Activated naive CD8-positive, alpha-beta T cell treated with anti-CD3 and anti-CD28 coated beads, Interleukin-2, amount 10 ng/mL, durations not matched to agents 7 days and 5 days (primary cell): ENCODE results near the gene MAPRE3. TPM values are rescaled to one million over a fixed set of nuclear protein-coding genes. Genes with fewer than 3 reads are reported as not detected.

Experiments used
- ATAC-seq: fragments of 150-1000 bp; cut with Tn5 transposase; one replicate; pipeline ENCODE4 v1.10.0; 2021; ENCODE audit warnings: low read depth, moderate library complexity
- POLR2A ChIA-PET: fragments of 350-600 bp; sonication (Branson Sonifier 250); formaldehyde crosslinking; loops from one replicate; lab custom pipeline; 2021; ENCODE audit warnings: antibody characterized with exemption; lab: Charles Lee
- DNase-seq: peaks from one replicate; pipeline ENCODE4 v3.0.0; 2021
- H3K27ac Mint-ChIP-seq: one replicate; pipeline ENCODE4 v1.8.0; 2022; ENCODE audit warnings: mild to moderate bottlenecking, mixed read lengths
- H3K27me3 Mint-ChIP-seq: one replicate; pipeline ENCODE4 v1.8.0; 2022; ENCODE audit warnings: mild to moderate bottlenecking, moderate library complexity, mixed read lengths
- H3K36me3 Mint-ChIP-seq: one replicate; pipeline ENCODE4 v1.8.0; 2021; ENCODE audit warnings: mild to moderate bottlenecking, mixed read lengths
- H3K4me1 Mint-ChIP-seq: one replicate; pipeline ENCODE4 v1.8.0; 2021; ENCODE audit warnings: mixed read lengths
- H3K4me3 Mint-ChIP-seq: one replicate; pipeline ENCODE4 v1.8.0; 2022; ENCODE audit warnings: mild to moderate bottlenecking, moderate library complexity, mixed read lengths
- H3K9me3 Mint-ChIP-seq: one replicate; pipeline ENCODE4 v1.8.0; 2021; ENCODE audit warnings: mixed read lengths
- total RNA-seq, 2 experiments: library from RNA; stranded (reverse); gene quantifications; one replicate each; pipeline ENCODE4 v1.2.3, GENCODE V29; 2021

Gene MAPRE3
- total RNA-seq, 2 experiments from 2014 or later = 1.9 to 2.0 TPM

GRCh38 chr2:26980971-26981370 is 10.5 kb downstream of the MAPRE3 start:
- no peak for ATAC-seq
- Mint-ChIP-seq H3K36me3 (no peaks in the 10 kb centered on the region), H3K27ac (no peak overlapping the region), H3K4me3 (no peak overlapping the region), H3K27me3 (peaks cover 20% of the 10 kb centered on the region), H3K4me1 (peaks cover 2% of the 10 kb centered on the region), H3K9me3 (no peaks in the 10 kb centered on the region)
- POLR2A ChIA-PET = no interaction called here
- no peak for DNase-seq

- peaks cover 2% of the 10 kb centered on the region for H3K4me1 Mint-ChIP-seq
- H3K27ac Mint-ChIP-seq = no peak overlapping the region
- POLR2A ChIA-PET = no interaction called here
- no peaks in the 10 kb centered on the region for H3K36me3 Mint-ChIP-seq
- no peaks in the 10 kb centered on the region for H3K9me3 Mint-ChIP-seq
- peaks cover 20% of the 10 kb centered on the region for H3K27me3 Mint-ChIP-seq
- DNase-seq (no peak), ATAC-seq (peak; percentile 67)
- H3K4me3 Mint-ChIP-seq = no peak overlapping the region
Observed at GRCh38 chr2:26982102-26982742, 11.8 kb downstream of the MAPRE3 start.

- H3K27me3 Mint-ChIP-seq = peaks cover 16% of the 10 kb centered on the region
- POLR2A ChIA-PET = no interaction called here
- DNase-seq = no peak
- H3K4me1 Mint-ChIP-seq = peaks cover 2% of the 10 kb centered on the region
- H3K9me3 Mint-ChIP-seq = no peaks in the 10 kb centered on the region
- H3K27ac Mint-ChIP-seq = no peak overlapping the region
- H3K4me3 Mint-ChIP-seq = no peak overlapping the region
- no peak for ATAC-seq
- H3K36me3 Mint-ChIP-seq = no peaks in the 10 kb centered on the region
Observed at GRCh38 chr2:26983746-26984145, 13.3 kb downstream of the MAPRE3 start.

- peaks cover 2% of the 10 kb centered on the region for H3K4me1 Mint-ChIP-seq
- peaks cover 9% of the 10 kb centered on the region for H3K27me3 Mint-ChIP-seq
- ATAC-seq = no peak
- POLR2A ChIA-PET = interaction anchor here (0.6 kb wide), 1 partner anchor 714 kb away, joined by 3 read pairs; no protein-coding TSS in a partner anchor
- H3K4me3 Mint-ChIP-seq = no peak overlapping the region
- H3K36me3 Mint-ChIP-seq = no peaks in the 10 kb centered on the region
- H3K9me3 Mint-ChIP-seq = no peaks in the 10 kb centered on the region
- no peak for DNase-seq
- no peak overlapping the region for H3K27ac Mint-ChIP-seq
Observed at GRCh38 chr2:26985807-26986206, 15.4 kb downstream of the MAPRE3 start.

GRCh38 chr2:26986576-26986975 is 16.1 kb downstream of the MAPRE3 start:
- Mint-ChIP-seq H3K27me3 (peaks cover 9% of the 10 kb centered on the region), H3K36me3 (no peaks in the 10 kb centered on the region), H3K9me3 (no peaks in the 10 kb centered on the region), H3K4me1 (peaks cover 4% of the 10 kb centered on the region), H3K4me3 (no peak overlapping the region), H3K27ac (no peak overlapping the region)
- DNase-seq = no peak
- no peak for ATAC-seq
- POLR2A ChIA-PET = interaction anchor here (0.6 kb wide), 1 partner anchor 715 kb away, joined by 3 read pairs; no protein-coding TSS in a partner anchor

- H3K27ac Mint-ChIP-seq = no peak overlapping the region
- DNase-seq (no peak), ATAC-seq (no peak)
- H3K36me3 Mint-ChIP-seq = no peaks in the 10 kb centered on the region
- H3K4me1 Mint-ChIP-seq = peaks cover 2% of the 10 kb centered on the region
- H3K27me3 Mint-ChIP-seq = peaks cover 9% of the 10 kb centered on the region
- H3K4me3 Mint-ChIP-seq = no peak overlapping the region
- POLR2A ChIA-PET = no interaction called here
- no peaks in the 10 kb centered on the region for H3K9me3 Mint-ChIP-seq
Observed at GRCh38 chr2:26988058-26988860, 17.8 kb downstream of the MAPRE3 start.

- no peak for DNase-seq
- Mint-ChIP-seq H3K4me3 (no peak overlapping the region), H3K36me3 (no peaks in the 10 kb centered on the region), H3K27ac (no peak overlapping the region), H3K27me3 (peaks cover 9% of the 10 kb centered on the region), H3K9me3 (no peaks in the 10 kb centered on the region), H3K4me1 (peaks cover 2% of the 10 kb centered on the region)
- no peak for ATAC-seq
- POLR2A ChIA-PET = no interaction called here
Observed at GRCh38 chr2:26989156-26989555, 18.7 kb downstream of the MAPRE3 start.

GRCh38 chr2:26991717-26992116 is 21.3 kb downstream of the MAPRE3 start:
- Mint-ChIP-seq H3K27ac (no peak overlapping the region), H3K4me1 (peaks cover 2% of the 10 kb centered on the region), H3K9me3 (no peaks in the 10 kb centered on the region), H3K27me3 (peaks cover 3% of the 10 kb centered on the region), H3K36me3 (no peaks in the 10 kb centered on the region), H3K4me3 (no peak overlapping the region)
- DNase-seq (no peak), ATAC-seq (no peak)
- POLR2A ChIA-PET = no interaction called here

GRCh38 chr2:26993768-26994167 is 23.3 kb downstream of the MAPRE3 start:
- Mint-ChIP-seq H3K27ac (no peak overlapping the region), H3K4me3 (no peak overlapping the region), H3K27me3 (peaks cover 3% of the 10 kb centered on the region), H3K4me1 (peaks cover 2% of the 10 kb centered on the region), H3K9me3 (no peaks in the 10 kb centered on the region), H3K36me3 (no peaks in the 10 kb centered on the region)
- POLR2A ChIA-PET = no interaction called here
- DNase-seq = no peak
- no peak for ATAC-seq

GRCh38 chr2:26994983-26995382 is 24.5 kb downstream of the MAPRE3 start:
- H3K9me3 Mint-ChIP-seq = no peaks in the 10 kb centered on the region
- POLR2A ChIA-PET = no interaction called here
- no peak overlapping the region for H3K27ac Mint-ChIP-seq
- peaks cover 3% of the 10 kb centered on the region for H3K27me3 Mint-ChIP-seq
- H3K4me3 Mint-ChIP-seq = no peak overlapping the region
- ATAC-seq = no peak
- H3K4me1 Mint-ChIP-seq = peaks cover 2% of the 10 kb centered on the region
- no peaks in the 10 kb centered on the region for H3K36me3 Mint-ChIP-seq
- no peak for DNase-seq

GRCh38 chr2:26997394-26997793 is 27.0 kb downstream of the MAPRE3 start:
- H3K4me3 Mint-ChIP-seq = no peak overlapping the region
- H3K4me1 Mint-ChIP-seq = no peaks in the 10 kb centered on the region
- H3K36me3 Mint-ChIP-seq = no peaks in the 10 kb centered on the region
- DNase-seq (no peak), ATAC-seq (no peak)
- peaks cover 6% of the 10 kb centered on the region for H3K27me3 Mint-ChIP-seq
- no peaks in the 10 kb centered on the region for H3K9me3 Mint-ChIP-seq
- H3K27ac Mint-ChIP-seq = no peak overlapping the region
- POLR2A ChIA-PET = no interaction called here

GRCh38 chr2:26998323-26998722 is 27.9 kb downstream of the MAPRE3 start:
- POLR2A ChIA-PET = no interaction called here
- H3K27ac Mint-ChIP-seq = no peak overlapping the region
- no peaks in the 10 kb centered on the region for H3K4me1 Mint-ChIP-seq

GRCh38 chr2:27000228-27000627 is 29.8 kb downstream of the MAPRE3 start:
- Mint-ChIP-seq H3K4me1 (no peaks in the 10 kb centered on the region), H3K27me3 (peaks cover 6% of the 10 kb centered on the region), H3K9me3 (no peaks in the 10 kb centered on the region), H3K27ac (no peak overlapping the region), H3K36me3 (no peaks in the 10 kb centered on the region), H3K4me3 (no peak overlapping the region)
- DNase-seq (no peak), ATAC-seq (no peak)
- POLR2A ChIA-PET = no interaction called here

More at GRCh38 chr2:26998323-26998722, 27.9 kb downstream of the MAPRE3 start:
- peaks cover 6% of the 10 kb centered on the region for H3K27me3 Mint-ChIP-seq
- ATAC-seq = no peak
- no peak overlapping the region for H3K4me3 Mint-ChIP-seq
- no peak for DNase-seq
- no peaks in the 10 kb centered on the region for H3K36me3 Mint-ChIP-seq
- H3K9me3 Mint-ChIP-seq = no peaks in the 10 kb centered on the region

GRCh38 chr2:27000995-27001394 is 30.6 kb downstream of the MAPRE3 start:
- H3K9me3 Mint-ChIP-seq = no peaks in the 10 kb centered on the region
- ATAC-seq = no peak
- POLR2A ChIA-PET = no interaction called here
- H3K4me3 Mint-ChIP-seq = no peak overlapping the region
- DNase-seq = no peak
- no peaks in the 10 kb centered on the region for H3K4me1 Mint-ChIP-seq
- H3K36me3 Mint-ChIP-seq = no peaks in the 10 kb centered on the region
- peaks cover 10% of the 10 kb centered on the region for H3K27me3 Mint-ChIP-seq
- no peak overlapping the region for H3K27ac Mint-ChIP-seq
